Fibroblast of villous mesenchyme (primary cell): ENCODE data around the gene PCDHB11. TPM values are rescaled to one million over a fixed set of nuclear protein-coding genes. Genes with fewer than 3 reads are reported as not detected.
A peak's percentile ranks its signal among the peaks of the same experiment; 100 is the strongest.
"Not testable (repeated sequence)": the region's sequence is repeated elsewhere in the genome, so short reads cannot be mapped to it uniquely, and the experiment has no call there.

Source experiments
- DNase-seq: peaks from one replicate; pipeline ENCODE4 v3.0.0-alpha.2; 2010; ENCODE audit warnings: low read depth
- H3K4me3 ChIP-seq: 2 replicates; pipeline ENCODE4 v1.5.1; 2011; ENCODE audit warnings: low read depth, mild to moderate bottlenecking, low read length
- CTCF ChIP-seq: IDR thresholded peaks from 2 replicates; pipeline ENCODE4 v1.5.1; 2012; ENCODE audit warnings: low read depth, mild to moderate bottlenecking, low read length; ENCODE audit not compliant: insufficient read depth
- total RNA-seq: library from RNA; depleted of rRNA; stranded (reverse); fragments of >200 nt; gene quantifications from 2 replicates; pipeline ENCODE4 v1.2.3, GENCODE V29; 2012

The PCDHB11 gene
- total RNA-seq, 1 donor = not detected

GRCh38 chr5:141236516-141237313 lies 37.3 kb downstream of the PCDHB11 start:
- no peak for TF ChIP-seq CTCF

GRCh38 chr5:141241496-141241895 lies 42.1 kb downstream of the PCDHB11 start:
- no peak for DNase-seq
- TF ChIP-seq CTCF = no peak
- no peak overlapping the region for H3K4me3 ChIP-seq

More at GRCh38 chr5:141236516-141237313, 37.3 kb downstream of the PCDHB11 start:
- no peak for DNase-seq
- no peak overlapping the region for H3K4me3 ChIP-seq

- H3K4me3 ChIP-seq = peak within 1 kb of the TSS; percentile 2
- DNase-seq = peak; percentile 3
- TF ChIP-seq CTCF = no peak
Measured at GRCh38 chr5:141245250-141245717, 45.9 kb downstream of the PCDHB11 start, which contains the start of gene PCDHB15. TSS of gene PCDHB15 (plus strand) at chr5:141245395. CDS start at chr5:141245579, 184 bp downstream.

GRCh38 chr5:141246971-141247370 lies 47.5 kb downstream of the PCDHB11 start:
- not testable (repeated sequence) for DNase-seq, H3K4me3 ChIP-seq

GRCh38 chr5:141247434-141247833 lies 48.0 kb downstream of the PCDHB11 start:
- H3K4me3 ChIP-seq, DNase-seq: not testable (repeated sequence)

GRCh38 chr5:141250576-141250975 lies 51.1 kb downstream of the PCDHB11 start:
- H3K4me3 ChIP-seq = no peak overlapping the region
- DNase-seq = no peak
- no peak for TF ChIP-seq CTCF

Other genes with a start within 250 kb of the PCDHB11 start
- under 0.01 TPM in 2 replicates for gene PCDHAC2, start 233.2 kb upstream of the PCDHB11 start, total RNA-seq
- gene PCDHB1, start 148.3 kb upstream of the PCDHB11 start, total RNA-seq = not detected in 2 replicates
- under 0.01 and 0.32 TPM in 2 replicates for gene PCDHB2, start 105.0 kb upstream of the PCDHB11 start, total RNA-seq
- gene PCDHB3, start 99.2 kb upstream of the PCDHB11 start, total RNA-seq = 0.32 and 0.43 TPM in 2 replicates
- under 0.01 TPM in 2 replicates for gene PCDHB4, start 77.8 kb upstream of the PCDHB11 start, total RNA-seq
- under 0.01 and 0.32 TPM in 2 replicates for gene PCDHB5, start 64.4 kb upstream of the PCDHB11 start, total RNA-seq
- under 0.01 TPM in 2 replicates for gene PCDHB6, start 49.6 kb upstream of the PCDHB11 start, total RNA-seq
- gene PCDHB7, start 27.0 kb upstream of the PCDHB11 start, total RNA-seq = under 0.01 and 0.43 TPM in 2 replicates
- under 0.01 TPM in 2 replicates for gene PCDHB8, start 21.8 kb upstream of the PCDHB11 start, total RNA-seq
- gene PCDHB16, start 17.2 kb upstream of the PCDHB11 start, total RNA-seq = under 0.01 and 0.32 TPM in 2 replicates
- under 0.01 and 0.64 TPM in 2 replicates for gene PCDHB9, start 12.5 kb upstream of the PCDHB11 start, total RNA-seq
- under 0.01 and 0.32 TPM in 2 replicates for gene PCDHB10, start 7.3 kb upstream of the PCDHB11 start, total RNA-seq
- under 0.01 TPM in 1 of 2 replicates, not detected in the other for gene PCDHB12, start 9.1 kb downstream of the PCDHB11 start, total RNA-seq
- gene PCDHB13, start 14.3 kb downstream of the PCDHB11 start, total RNA-seq = under 0.01 and 0.32 TPM in 2 replicates
- 0.32 and 0.43 TPM in 2 replicates for gene PCDHB14, start 23.7 kb downstream of the PCDHB11 start, total RNA-seq
- gene PCDHB15, start 45.8 kb downstream of the PCDHB11 start, total RNA-seq = under 0.01 TPM in 2 replicates
- gene SLC25A2, start 104.4 kb downstream of the PCDHB11 start, total RNA-seq = under 0.01 and 0.64 TPM in 2 replicates
- 49.3 and 73.0 TPM in 2 replicates for gene TAF7, start 121.2 kb downstream of the PCDHB11 start, total RNA-seq
- 0.64 and 0.86 TPM in 2 replicates for gene PCDHGA1, start 130.9 kb downstream of the PCDHB11 start, total RNA-seq
- 2.6 and 3.0 TPM in 2 replicates for gene PCDHGA2, start 139.1 kb downstream of the PCDHB11 start, total RNA-seq
- 3.2 and 4.3 TPM in 2 replicates for gene PCDHGA3, start 144.2 kb downstream of the PCDHB11 start, total RNA-seq
- gene PCDHGB1, start 150.5 kb downstream of the PCDHB11 start, total RNA-seq = 2.2 and 2.3 TPM in 2 replicates
- 4.5 and 7.3 TPM in 2 replicates for gene PCDHGA4, start 155.4 kb downstream of the PCDHB11 start, total RNA-seq
- 2.3 and 2.6 TPM in 2 replicates for gene PCDHGB2, start 160.4 kb downstream of the PCDHB11 start, total RNA-seq
- gene PCDHGA5, start 164.5 kb downstream of the PCDHB11 start, total RNA-seq = 1.3 and 1.9 TPM in 2 replicates
- gene PCDHGB3, start 170.6 kb downstream of the PCDHB11 start, total RNA-seq = 3.9 and 5.2 TPM in 2 replicates
- 4.7 and 4.8 TPM in 2 replicates for gene PCDHGA6, start 174.3 kb downstream of the PCDHB11 start, total RNA-seq
- 3.5 and 4.5 TPM in 2 replicates for gene PCDHGA7, start 183.1 kb downstream of the PCDHB11 start, total RNA-seq
- gene PCDHGB4, start 188.1 kb downstream of the PCDHB11 start, total RNA-seq = 11.0 and 13.4 TPM in 2 replicates
- 3.0 and 3.2 TPM in 2 replicates for gene PCDHGA8, start 193.0 kb downstream of the PCDHB11 start, total RNA-seq
- gene PCDHGB5, start 198.3 kb downstream of the PCDHB11 start, total RNA-seq = 23.2 and 25.0 TPM in 2 replicates
- gene PCDHGA9, start 203.2 kb downstream of the PCDHB11 start, total RNA-seq = 4.7 and 5.2 TPM in 2 replicates
- 4.2 and 4.3 TPM in 2 replicates for gene PCDHGB6, start 208.4 kb downstream of the PCDHB11 start, total RNA-seq
- 11.7 and 12.2 TPM in 2 replicates for gene PCDHGA10, start 213.4 kb downstream of the PCDHB11 start, total RNA-seq
- 11.2 and 12.6 TPM in 2 replicates for gene PCDHGB7, start 218.1 kb downstream of the PCDHB11 start, total RNA-seq
- gene PCDHGA11, start 221.4 kb downstream of the PCDHB11 start, total RNA-seq = 11.0 and 15.5 TPM in 2 replicates
- gene PCDHGA12, start 230.9 kb downstream of the PCDHB11 start, total RNA-seq = 15.5 and 18.7 TPM in 2 replicates